Fibroblast of skin of abdomen (primary cell): ENCODE data around the gene SLC35G4.
"Not testable (repeated sequence)": the region's sequence is repeated elsewhere in the genome, so short reads cannot be mapped to it uniquely, and the experiment has no call there.

Experiments
- DNase-seq: peaks from one replicate; pipeline ENCODE4 v3.0.0-alpha.2; 2013

Gene SLC35G4

GRCh38 chr18:11614042-11614441, 4.6 kb downstream of the SLC35G4 start:
- DNase-seq: not testable (repeated sequence)

- DNase-seq: not testable (repeated sequence)
Measured at GRCh38 chr18:11614981-11615380, 5.6 kb downstream of the SLC35G4 start.

GRCh38 chr18:11647310-11647709, 37.9 kb downstream of the SLC35G4 start:
- not testable (repeated sequence) for DNase-seq

- not testable (repeated sequence) for DNase-seq
Measured at GRCh38 chr18:11647804-11648203, 38.4 kb downstream of the SLC35G4 start.

- DNase-seq: no peak
Measured at GRCh38 chr18:11649839-11650238, 40.4 kb downstream of the SLC35G4 start.

DNA sequence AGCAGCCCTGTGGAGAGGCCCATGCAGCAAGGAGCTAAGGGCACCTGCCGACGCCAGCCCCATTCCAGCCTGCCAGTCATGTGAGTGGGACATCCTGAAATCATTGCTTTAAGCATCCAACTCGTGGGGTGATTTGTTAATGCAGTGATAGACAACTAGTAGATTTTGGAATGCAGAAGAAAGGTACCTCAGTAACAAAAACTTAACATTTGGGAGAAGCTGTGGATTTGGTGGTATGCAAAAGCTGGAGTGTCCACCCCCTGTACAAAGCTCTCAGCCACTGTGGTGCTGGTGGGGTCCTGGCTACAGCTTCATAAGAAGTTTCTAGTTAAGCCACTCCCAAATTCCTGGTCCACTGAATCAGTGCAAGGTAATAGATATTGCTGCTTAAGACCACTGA, 42.5 kb downstream of the SLC35G4 start:
- DNase-seq: no peak

DNA sequence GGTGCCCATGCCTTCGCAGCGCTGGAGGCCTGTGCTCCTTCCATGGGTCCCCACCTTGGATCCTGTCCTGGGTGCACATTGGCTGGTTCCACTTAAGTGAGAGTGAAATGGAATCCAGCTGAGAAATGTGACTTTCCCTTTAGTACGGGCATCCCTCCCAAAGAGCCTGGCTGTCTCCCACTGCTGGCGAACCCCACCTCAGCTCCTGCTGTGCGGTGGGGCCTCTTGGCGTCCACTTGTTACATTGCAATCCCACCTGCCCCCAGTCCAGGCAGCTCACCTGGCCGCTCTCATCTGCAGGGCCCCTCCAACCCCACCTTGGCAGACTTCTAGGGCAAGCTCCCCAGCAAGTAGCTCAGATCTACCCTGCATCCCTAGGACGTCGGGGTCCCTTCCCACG, 44.1 kb downstream of the SLC35G4 start:
- DNase-seq: no peak

- DNase-seq: no peak
Measured at GRCh38 chr18:11654736-11655605, 45.6 kb downstream of the SLC35G4 start.

DNA sequence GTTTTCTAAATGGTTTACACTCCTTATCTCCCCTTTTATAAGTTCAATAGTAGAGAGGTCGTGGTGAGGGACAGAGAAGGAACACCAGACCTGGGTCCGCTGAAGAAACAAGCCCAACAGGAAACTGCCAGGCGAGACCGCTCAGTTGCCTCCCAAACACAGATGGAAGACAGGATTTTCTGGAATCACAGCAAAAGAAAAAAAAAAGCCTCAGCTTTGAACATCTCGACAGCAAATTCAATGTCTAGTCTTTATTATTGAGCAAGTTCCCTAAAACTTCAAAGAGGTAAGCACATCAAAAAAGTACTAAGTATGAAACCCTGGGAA, 46.2 kb downstream of the SLC35G4 start:
- no peak for DNase-seq

DNA sequence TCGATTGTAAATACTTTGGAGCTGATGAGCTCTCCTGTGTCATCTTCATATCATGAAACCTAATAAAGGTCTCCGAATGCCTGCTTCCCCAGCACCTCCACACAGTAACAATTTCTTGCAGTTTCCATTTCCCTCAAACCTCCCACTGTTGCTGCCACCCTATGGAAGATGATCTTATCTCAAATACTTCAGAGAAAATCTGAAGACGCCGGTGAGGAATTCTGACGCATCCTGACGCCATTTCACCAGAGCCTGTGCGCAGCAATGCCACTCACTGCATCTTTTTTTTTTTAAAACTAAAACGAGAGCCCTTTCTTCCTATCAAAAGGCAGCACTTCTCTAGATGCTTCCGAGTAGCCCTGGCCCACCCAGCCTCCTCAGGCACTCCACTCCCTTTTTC, 47.8 kb downstream of the SLC35G4 start:
- DNase-seq: no peak

- no peak for DNase-seq
Measured at GRCh38 chr18:11657554-11657953, 48.2 kb downstream of the SLC35G4 start.

GRCh38 chr18:11658019-11658418, 48.6 kb downstream of the SLC35G4 start:
- no peak for DNase-seq

DNA sequence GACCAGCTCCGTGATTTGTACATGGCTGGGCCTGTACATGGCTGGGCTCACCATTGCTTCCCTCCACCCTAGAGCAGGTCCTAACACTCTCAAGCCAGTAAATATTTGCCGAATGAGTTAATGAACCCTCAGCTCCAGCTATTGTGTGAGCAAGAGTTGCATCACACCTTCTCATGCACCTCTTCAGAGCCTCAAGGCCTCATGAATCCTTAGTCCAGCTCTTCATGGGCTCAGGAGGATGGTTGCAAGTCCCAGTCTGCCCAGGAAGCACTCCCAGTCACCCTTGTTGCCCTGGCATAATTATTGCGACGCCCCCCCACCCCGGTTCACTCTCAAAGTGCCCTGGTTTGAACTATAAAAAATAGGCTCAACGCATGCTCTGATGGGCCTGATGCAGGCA, 49.6 kb downstream of the SLC35G4 start:
- DNase-seq: no peak
